Esophagus squamous epithelium (tissue), 4 donors: ENCODE results near the gene DENND11.

ENCODE experiments used
- CTCF ChIP-seq, 6 experiments: fragments of 450-650 bp in 4 of 6; fragments of 200-600 bp in 2 of 6; sonication (generic) in 2 of 6; IDR thresholded peaks; one replicate each; pipeline ENCODE4 v1.5.1; 2016 to 2019; ENCODE audit warnings: antibody characterized with exemption in 6 of 6, mild to moderate bottlenecking in 4 of 6, moderate library complexity in 4 of 6
- POLR2A ChIP-seq, 4 donors: fragments of 450-650 bp; IDR thresholded peaks; one replicate each; pipeline ENCODE4 v1.6.1; 2017; ENCODE audit warnings: antibody characterized with exemption in 4 of 4, mild to moderate bottlenecking in 4 of 4, moderate library complexity in 3 of 4

- TF ChIP-seq POLR2A (IDR thresholded peaks at IDR 0.05): no peak
- TF ChIP-seq CTCF (IDR thresholded peaks at IDR 0.05): no peak
These were observed 35.3 kb upstream of the DENND11 start for GRCh38 chr7:141737118-141737835.
